Measurements from ENCODE around the gene TMEM270.

The TMEM270 gene

DNA sequence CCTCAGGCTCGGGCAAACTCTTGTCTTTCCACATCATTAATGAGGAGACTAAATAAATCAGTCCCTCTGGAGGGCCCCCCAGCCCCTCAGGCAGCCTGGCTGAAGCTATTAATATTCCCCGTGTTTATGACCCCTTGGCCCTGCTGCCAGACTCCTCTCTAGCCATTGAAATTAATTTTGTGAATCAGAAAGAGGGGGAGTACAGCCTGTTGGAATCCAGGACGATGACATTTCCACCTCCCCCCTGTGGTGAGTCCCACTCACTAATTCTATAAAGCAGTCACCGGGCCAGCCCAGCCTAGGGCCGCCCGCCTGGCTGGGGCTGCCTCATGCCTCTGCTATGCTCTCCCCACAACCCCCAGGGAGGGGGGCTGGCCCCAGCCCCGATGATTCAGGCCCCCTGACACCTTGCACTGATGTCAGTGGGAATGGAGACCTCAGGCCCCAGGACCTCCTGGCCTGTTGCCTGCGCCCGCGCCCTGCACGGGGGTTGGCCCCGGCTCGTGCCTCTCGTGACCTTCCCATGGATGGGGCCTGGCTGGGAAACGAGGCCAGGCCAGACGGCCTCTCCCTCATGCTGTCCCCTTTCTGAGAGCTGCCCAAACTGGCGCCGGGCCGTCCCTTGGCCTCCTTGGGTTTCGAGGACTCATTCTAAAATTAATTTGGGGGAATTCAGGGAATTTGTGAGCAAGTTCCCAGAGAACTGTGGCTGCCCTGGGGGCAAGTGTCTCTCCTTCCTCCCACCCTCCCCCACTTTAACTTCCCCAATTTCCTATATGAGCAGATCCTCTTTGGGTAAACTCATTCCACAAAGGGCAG, 34.0 kb downstream of the TMEM270 start:
- H3K27me3 ChIP-seq (ENCODE audit: control insufficient read depth, low read length): no peaks in the 10 kb centered on the region
- H3K79me2 ChIP-seq (ENCODE audit: control insufficient read depth, low read length): no peaks in the 10 kb centered on the region
- no peak overlapping the region for H3K4me3 ChIP-seq (ENCODE audit: low read length)
- no peaks in the 10 kb centered on the region for H3K4me1 ChIP-seq (ENCODE audit: control insufficient read depth, low read length)
- TF ChIP-seq EZH2phosphoT487 (IDR thresholded peaks at IDR 0.05; ENCODE audit: borderline replicate concordance, low read length) (no peak), CTCF (IDR thresholded peaks at IDR 0.05; ENCODE audit: low read depth, low read length, poor library complexity, severe bottlenecking) (no peak)
- H3K4me2 ChIP-seq (ENCODE audit: low read length): no peak overlapping the region
- no peaks in the 10 kb centered on the region for H3K9me2 ChIP-seq (replicated peaks; ENCODE audit: control insufficient read depth, low read length)
- H4K20me1 ChIP-seq (ENCODE audit: control insufficient read depth, insufficient read depth, low read depth, low read length): no peaks in the 10 kb centered on the region
- H3K36me3 ChIP-seq (ENCODE audit: control insufficient read depth, low read length): no peaks in the 10 kb centered on the region
- no peaks in the 10 kb centered on the region for H3K9me3 ChIP-seq (ENCODE audit: control insufficient read depth, insufficient read depth, low read length)
- no peaks in the 10 kb centered on the region for H3F3A ChIP-seq (ENCODE audit: control insufficient read depth, insufficient read depth)
- H3K27ac ChIP-seq (ENCODE audit: low read depth, low read length): no peak overlapping the region

GRCh38 chr7:73895626-73896025, 34.7 kb downstream of the TMEM270 start:
- no peaks in the 10 kb centered on the region for H3K9me3 ChIP-seq (ENCODE audit: control insufficient read depth, insufficient read depth, low read length)
- H3K4me2 ChIP-seq (ENCODE audit: low read length): no peak overlapping the region
- no peaks in the 10 kb centered on the region for H3K36me3 ChIP-seq (ENCODE audit: control insufficient read depth, low read length)
- H3K27me3 ChIP-seq (ENCODE audit: control insufficient read depth, low read length): no peaks in the 10 kb centered on the region
- no peaks in the 10 kb centered on the region for H3F3A ChIP-seq (ENCODE audit: control insufficient read depth, insufficient read depth)
- H3K79me2 ChIP-seq (ENCODE audit: control insufficient read depth, low read length): no peaks in the 10 kb centered on the region
- no peaks in the 10 kb centered on the region for H3K4me1 ChIP-seq (ENCODE audit: control insufficient read depth, low read length)
- no peak overlapping the region for H3K4me3 ChIP-seq (ENCODE audit: low read length)
- TF ChIP-seq EZH2phosphoT487 (IDR thresholded peaks at IDR 0.05; ENCODE audit: borderline replicate concordance, low read length): no peak
- TF ChIP-seq CTCF (IDR thresholded peaks at IDR 0.05; ENCODE audit: low read depth, low read length, poor library complexity, severe bottlenecking): no peak
- H3K27ac ChIP-seq (ENCODE audit: low read depth, low read length): no peak overlapping the region
- H3K9me2 ChIP-seq (replicated peaks; ENCODE audit: control insufficient read depth, low read length): no peaks in the 10 kb centered on the region
- no peaks in the 10 kb centered on the region for H4K20me1 ChIP-seq (ENCODE audit: control insufficient read depth, insufficient read depth, low read depth, low read length)

DNA sequence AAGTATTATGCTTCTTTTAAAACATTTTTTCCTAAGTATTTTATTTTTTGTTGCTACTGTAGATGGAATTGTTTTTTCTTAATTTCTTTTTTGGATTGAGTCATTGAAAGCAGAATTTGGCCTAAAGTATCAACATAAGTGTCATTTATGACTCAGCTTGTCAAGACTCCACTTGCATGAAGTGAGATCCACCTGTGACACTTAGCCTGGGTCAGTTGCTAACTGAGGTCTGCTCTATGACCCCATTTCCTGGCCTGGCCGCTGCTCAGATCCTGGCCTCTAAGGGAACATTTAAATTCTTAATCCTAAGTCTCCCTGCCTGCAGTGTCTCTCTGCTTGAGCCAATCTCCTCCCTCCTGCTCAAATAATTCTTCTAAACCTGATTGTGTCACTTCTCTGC, 35.5 kb downstream of the TMEM270 start:
- H3K9me2 ChIP-seq (replicated peaks; ENCODE audit: control insufficient read depth, low read length): no peaks in the 10 kb centered on the region
- no peaks in the 10 kb centered on the region for H3K9me3 ChIP-seq (ENCODE audit: control insufficient read depth, insufficient read depth, low read length)
- no peaks in the 10 kb centered on the region for H3K79me2 ChIP-seq (ENCODE audit: control insufficient read depth, low read length)
- no peak overlapping the region for H3K4me2 ChIP-seq (ENCODE audit: low read length)
- no peak overlapping the region for H3K27ac ChIP-seq (ENCODE audit: low read depth, low read length)
- no peaks in the 10 kb centered on the region for H3F3A ChIP-seq (ENCODE audit: control insufficient read depth, insufficient read depth)
- H3K36me3 ChIP-seq (ENCODE audit: control insufficient read depth, low read length): no peaks in the 10 kb centered on the region
- no peaks in the 10 kb centered on the region for H4K20me1 ChIP-seq (ENCODE audit: control insufficient read depth, insufficient read depth, low read depth, low read length)
- no peak overlapping the region for H3K4me3 ChIP-seq (ENCODE audit: low read length)
- H3K27me3 ChIP-seq (ENCODE audit: control insufficient read depth, low read length): no peaks in the 10 kb centered on the region
- H3K4me1 ChIP-seq (ENCODE audit: control insufficient read depth, low read length): no peaks in the 10 kb centered on the region
- TF ChIP-seq EZH2phosphoT487 (IDR thresholded peaks at IDR 0.05; ENCODE audit: borderline replicate concordance, low read length): no peak
- no peak for TF ChIP-seq CTCF (IDR thresholded peaks at IDR 0.05; ENCODE audit: low read depth, low read length, poor library complexity, severe bottlenecking)

Measured in DOHH2 (cell line).